Esophagus squamous epithelium (tissue), 5 donors: Measurements from ENCODE around the gene IL17RA. TPM values are rescaled to one million over a fixed set of nuclear protein-coding genes. Genes with fewer than 3 reads are reported as not detected.

Source experiments
- DNase-seq: peaks from one replicate; lab custom pipeline; 2025; lab: John Stamatoyannopoulos, UW
- H3K27ac ChIP-seq, 4 donors: fragments of 200-600 bp; sonication (generic); one replicate each; pipeline ENCODE4 v1.5.1; 2016 to 2019; ENCODE audit warnings: mild to moderate bottlenecking in 1 of 4
- H3K27me3 ChIP-seq, 4 donors: fragments of 200-600 bp; sonication (generic); 1 replicate in 3 of 4; 2 replicates in 1 of 4; pipeline versions ENCODE4 v1.5.1 to v1.6.0; 2017 to 2021; ENCODE audit warnings: antibody characterized with exemption in 1 of 4
- H3K36me3 ChIP-seq, 3 donors: fragments of 200-600 bp; sonication (generic); one replicate each; pipeline ENCODE4 v1.5.1; 2016 to 2019
- H3K4me1 ChIP-seq, 3 donors: fragments of 200-600 bp; sonication (generic); one replicate each; pipeline ENCODE4 v1.5.1; 2017 to 2019
- H3K4me3 ChIP-seq, 4 donors: fragments of 200-600 bp; sonication (generic); 1 replicate in 3 of 4; 2 replicates in 1 of 4; pipeline ENCODE4 v1.5.1; 2016 to 2019; ENCODE audit warnings: mild to moderate bottlenecking in 2 of 4, moderate library complexity in 1 of 4
- H3K9me3 ChIP-seq, 3 donors: fragments of 200-600 bp; sonication (generic); one replicate each; pipeline ENCODE4 v1.5.1; 2016 to 2019
- POLR2A ChIP-seq, 4 donors: fragments of 450-650 bp; IDR thresholded peaks; one replicate each; pipeline ENCODE4 v1.6.1; 2017; ENCODE audit warnings: antibody characterized with exemption in 4 of 4, mild to moderate bottlenecking in 4 of 4, moderate library complexity in 3 of 4
- WGBS, 2 donors: methylation state at CpG; one replicate each; pipeline ENCODE4 v1.1.5; 2018; 5-methylcytosine and 5-hydroxymethylcytosine counted together
- intact Hi-C: fragments of 100-400 bp; cut with DNase I; formaldehyde crosslinking; loops from one replicate; pipeline ENCODE4 v1.15.0; 2022
- total RNA-seq, 4 donors: library from RNA; depleted of rRNA; stranded (reverse); fragments of >200 nt; gene quantifications; one replicate each; pipeline ENCODE4 v1.1.0, GENCODE V29; 2016
- TF ChIP-seq, protein P1 (sequence below), 6 experiments: fragments of 450-650 bp in 4 of 6; fragments of 200-600 bp in 2 of 6; sonication (generic) in 2 of 6; IDR thresholded peaks; one replicate each; pipeline ENCODE4 v1.5.1; 2016 to 2019; ENCODE audit warnings: antibody characterized with exemption in 6 of 6, mild to moderate bottlenecking in 4 of 6, moderate library complexity in 4 of 6
- donor health status: DM: yes; HTN: yes; CAD: no.

The IL17RA gene
- total RNA-seq, 4 donors from 2014 or later: 8.6 to 14.7 (median 9.1) TPM

- WGBS, 2 donors: 94 to 99% methylated on average over 14 to 29 of the region's 66 CpGs
These were observed 23.7 kb downstream of the IL17RA start for GRCh38 chr22:17108256-17109112.

DNA sequence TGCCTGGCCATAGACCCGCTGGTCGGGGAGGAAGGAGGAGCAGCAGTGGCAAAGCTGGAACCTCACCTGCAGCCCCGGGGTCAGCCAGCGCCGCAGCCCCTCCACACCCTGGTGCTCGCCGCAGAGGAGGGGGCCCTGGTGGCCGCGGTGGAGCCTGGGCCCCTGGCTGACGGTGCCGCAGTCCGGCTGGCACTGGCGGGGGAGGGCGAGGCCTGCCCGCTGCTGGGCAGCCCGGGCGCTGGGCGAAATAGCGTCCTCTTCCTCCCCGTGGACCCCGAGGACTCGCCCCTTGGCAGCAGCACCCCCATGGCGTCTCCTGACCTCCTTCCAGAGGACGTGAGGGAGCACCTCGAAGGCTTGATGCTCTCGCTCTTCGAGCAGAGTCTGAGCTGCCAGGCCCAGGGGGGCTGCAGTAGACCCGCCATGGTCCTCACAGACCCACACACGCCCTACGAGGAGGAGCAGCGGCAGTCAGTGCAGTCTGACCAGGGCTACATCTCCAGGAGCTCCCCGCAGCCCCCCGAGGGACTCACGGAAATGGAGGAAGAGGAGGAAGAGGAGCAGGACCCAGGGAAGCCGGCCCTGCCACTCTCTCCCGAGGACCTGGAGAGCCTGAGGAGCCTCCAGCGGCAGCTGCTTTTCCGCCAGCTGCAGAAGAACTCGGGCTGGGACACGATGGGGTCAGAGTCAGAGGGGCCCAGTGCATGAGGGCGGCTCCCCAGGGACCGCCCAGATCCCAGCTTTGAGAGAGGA, 24.5 kb downstream of the IL17RA start:
- no peak for TF ChIP-seq POLR2A (IDR thresholded peaks at IDR 0.05)
- TF ChIP-seq, protein P1, sequence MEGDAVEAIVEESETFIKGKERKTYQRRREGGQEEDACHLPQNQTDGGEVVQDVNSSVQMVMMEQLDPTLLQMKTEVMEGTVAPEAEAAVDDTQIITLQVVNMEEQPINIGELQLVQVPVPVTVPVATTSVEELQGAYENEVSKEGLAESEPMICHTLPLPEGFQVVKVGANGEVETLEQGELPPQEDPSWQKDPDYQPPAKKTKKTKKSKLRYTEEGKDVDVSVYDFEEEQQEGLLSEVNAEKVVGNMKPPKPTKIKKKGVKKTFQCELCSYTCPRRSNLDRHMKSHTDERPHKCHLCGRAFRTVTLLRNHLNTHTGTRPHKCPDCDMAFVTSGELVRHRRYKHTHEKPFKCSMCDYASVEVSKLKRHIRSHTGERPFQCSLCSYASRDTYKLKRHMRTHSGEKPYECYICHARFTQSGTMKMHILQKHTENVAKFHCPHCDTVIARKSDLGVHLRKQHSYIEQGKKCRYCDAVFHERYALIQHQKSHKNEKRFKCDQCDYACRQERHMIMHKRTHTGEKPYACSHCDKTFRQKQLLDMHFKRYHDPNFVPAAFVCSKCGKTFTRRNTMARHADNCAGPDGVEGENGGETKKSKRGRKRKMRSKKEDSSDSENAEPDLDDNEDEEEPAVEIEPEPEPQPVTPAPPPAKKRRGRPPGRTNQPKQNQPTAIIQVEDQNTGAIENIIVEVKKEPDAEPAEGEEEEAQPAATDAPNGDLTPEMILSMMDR (IDR thresholded peaks at IDR 0.05): no peak
- no peaks in the 10 kb centered on the region for H3K27me3 ChIP-seq
- H3K4me3 ChIP-seq: no peak overlapping the region
- 78 to 94% methylated on average over 6 to 12 of the region's 42 CpGs for WGBS, 2 donors
- DNase-seq: no peak
- no peak overlapping the region for H3K27ac ChIP-seq
- peaks cover 17 to 69% (median 19%) of the 10 kb centered on the region in 3 donors for H3K36me3 ChIP-seq
- intact Hi-C loops: no loop called here
- no peaks in the 10 kb centered on the region for H3K9me3 ChIP-seq
- H3K4me1 ChIP-seq: no peaks in the 10 kb centered on the region

More at GRCh38 chr22:17108256-17109112, 23.7 kb downstream of the IL17RA start:
- intact Hi-C loops: no loop called here
- peak overlapping the region in 1 of 4 donors; percentile 13 for H3K27ac ChIP-seq
- H3K27me3 ChIP-seq: no peaks in the 10 kb centered on the region
- H3K4me3 ChIP-seq: no peak overlapping the region
- no peaks in the 10 kb centered on the region for H3K4me1 ChIP-seq
- peaks cover 17 to 73% (median 19%) of the 10 kb centered on the region in 3 donors for H3K36me3 ChIP-seq
- no peak for TF ChIP-seq POLR2A (IDR thresholded peaks at IDR 0.05)
- TF ChIP-seq, protein P1 (IDR thresholded peaks at IDR 0.05): no peak
- no peak for DNase-seq
- no peaks in the 10 kb centered on the region for H3K9me3 ChIP-seq

DNA sequence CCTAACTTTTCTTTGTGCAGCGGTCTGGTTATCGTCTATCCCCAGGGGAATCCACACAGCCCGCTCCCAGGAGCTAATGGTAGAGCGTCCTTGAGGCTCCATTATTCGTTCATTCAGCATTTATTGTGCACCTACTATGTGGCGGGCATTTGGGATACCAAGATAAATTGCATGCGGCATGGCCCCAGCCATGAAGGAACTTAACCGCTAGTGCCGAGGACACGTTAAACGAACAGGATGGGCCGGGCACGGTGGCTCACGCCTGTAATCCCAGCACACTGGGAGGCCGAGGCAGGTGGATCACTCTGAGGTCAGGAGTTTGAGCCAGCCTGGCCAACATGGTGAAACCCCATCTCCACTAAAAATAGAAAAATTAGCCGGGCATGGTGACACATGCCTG, 25.2 kb downstream of the IL17RA start:
- H3K36me3 ChIP-seq: peaks cover 17 to 62% (median 19%) of the 10 kb centered on the region in 3 donors

GRCh38 chr22:17110791-17111550, 26.2 kb downstream of the IL17RA start:
- Histone ChIP-seq H3K4me3 (no peak overlapping the region), H3K4me1 (no peaks in the 10 kb centered on the region), H3K36me3 (peaks cover 17 to 52% (median 19%) of the 10 kb centered on the region in 3 donors), H3K27ac (no peak overlapping the region), H3K9me3 (no peaks in the 10 kb centered on the region), H3K27me3 (no peaks in the 10 kb centered on the region)
- intact Hi-C loops: no loop called here
- WGBS, 2 donors: 68 to 80% methylated on average over 12 of the region's 13 CpGs
- no peak for DNase-seq
- TF ChIP-seq POLR2A (IDR thresholded peaks at IDR 0.05): no peak
- TF ChIP-seq, protein P1 (IDR thresholded peaks at IDR 0.05): no peak

More for the DNA sequence above, 25.2 kb downstream of the IL17RA start:
- H3K9me3 ChIP-seq: no peaks in the 10 kb centered on the region
- H3K27me3 ChIP-seq: no peaks in the 10 kb centered on the region
- intact Hi-C loops: no loop called here
- TF ChIP-seq, protein P1 (IDR thresholded peaks at IDR 0.05): no peak
- TF ChIP-seq POLR2A (IDR thresholded peaks at IDR 0.05): no peak
- no peak overlapping the region for H3K27ac ChIP-seq
- no peak overlapping the region for H3K4me3 ChIP-seq
- no peak for DNase-seq
- 87 to 95% methylated on average over 7 to 8 of the region's 16 CpGs for WGBS, 2 donors
- no peaks in the 10 kb centered on the region for H3K4me1 ChIP-seq
